Renal pelvis (tissue), 4 donors: ENCODE data around the gene MYL2. TPM values are rescaled to one million over a fixed set of nuclear protein-coding genes. Genes with fewer than 3 reads are reported as not detected.

Experiments
- DNase-seq: peaks from one replicate; pipeline ENCODE4 v3.0.0-alpha.2; 2013
- polyA plus RNA-seq, 3 donors: library from polyadenylated mRNA; unstranded; fragments of 120-200 nt; gene quantifications; one replicate each; pipeline ENCODE4 v1.2.1, GENCODE V29; 2013; ENCODE audit not compliant: insufficient read length in 3 of 3

The MYL2 gene
- polyA plus RNA-seq, 3 donors, result 0.47 TPM; not detected in 2

- DNase-seq, result no peak
These were observed 19.0 kb downstream of the MYL2 start for GRCh38 chr12:110901401-110901800.

- no peak for DNase-seq
These were observed 23.8 kb downstream of the MYL2 start for GRCh38 chr12:110896559-110896958.

- DNase-seq, result no peak
These were observed 26.4 kb downstream of the MYL2 start for GRCh38 chr12:110893956-110894355.

GRCh38 chr12:110889361-110889760, 31.0 kb downstream of the MYL2 start:
- no peak for DNase-seq

DNA sequence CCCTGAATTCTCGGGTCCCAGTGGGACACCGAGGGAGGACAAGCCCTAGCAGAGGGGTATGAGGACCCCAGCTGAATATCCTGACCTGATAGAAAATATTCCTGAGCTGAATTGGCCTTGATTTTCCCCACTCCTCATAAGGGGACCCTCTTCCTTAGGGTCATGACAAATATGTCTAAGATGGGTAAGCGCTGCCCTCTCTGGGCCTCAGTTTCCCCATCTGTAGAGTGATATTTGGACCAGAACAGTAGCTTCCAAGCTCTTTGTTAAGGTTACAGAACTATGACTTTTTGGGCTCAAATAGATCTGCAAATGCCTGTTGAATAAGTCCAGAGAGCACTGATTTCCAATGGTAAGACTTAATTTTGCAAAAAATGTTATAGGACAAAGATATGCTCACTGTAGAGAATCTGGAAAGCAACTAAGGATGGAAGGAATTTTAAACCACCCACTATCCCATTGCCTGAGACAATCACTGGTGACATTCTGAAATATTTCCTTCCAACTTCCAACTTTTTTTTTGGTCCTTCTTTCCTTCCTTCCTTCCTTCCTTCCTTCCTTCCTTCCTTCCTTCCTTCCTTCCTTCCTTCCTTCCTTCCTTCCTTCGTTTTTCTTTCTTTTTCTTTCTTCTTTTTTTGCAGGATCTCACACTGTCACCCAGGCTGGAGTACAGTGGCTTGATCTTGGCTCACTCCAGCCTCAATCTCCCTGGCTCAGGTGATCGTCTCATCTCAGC, 32.0 kb downstream of the MYL2 start:
- DNase-seq, result no peak

GRCh38 chr12:110885152-110885840, 35.1 kb downstream of the MYL2 start:
- no peak for DNase-seq

DNA sequence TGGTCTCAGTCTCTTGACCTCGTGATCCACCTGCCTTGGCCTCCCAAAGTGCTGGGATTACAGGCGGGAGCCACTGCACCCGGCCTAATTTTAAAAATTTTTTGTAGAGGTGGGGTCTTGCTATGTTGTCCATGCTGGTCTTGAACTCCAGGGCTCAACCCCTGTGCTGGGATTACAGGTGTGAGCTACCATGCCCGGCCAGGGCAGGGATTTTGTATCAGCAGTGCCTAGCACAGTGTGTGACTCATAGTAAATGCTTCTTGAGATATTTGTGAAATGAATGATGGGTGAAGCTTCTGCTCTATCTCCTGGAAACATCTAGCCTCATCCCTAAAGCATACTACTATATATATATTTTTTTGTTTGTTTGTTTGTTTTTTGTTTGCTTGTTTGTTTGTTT, 37.1 kb downstream of the MYL2 start:
- no peak for DNase-seq

DNA sequence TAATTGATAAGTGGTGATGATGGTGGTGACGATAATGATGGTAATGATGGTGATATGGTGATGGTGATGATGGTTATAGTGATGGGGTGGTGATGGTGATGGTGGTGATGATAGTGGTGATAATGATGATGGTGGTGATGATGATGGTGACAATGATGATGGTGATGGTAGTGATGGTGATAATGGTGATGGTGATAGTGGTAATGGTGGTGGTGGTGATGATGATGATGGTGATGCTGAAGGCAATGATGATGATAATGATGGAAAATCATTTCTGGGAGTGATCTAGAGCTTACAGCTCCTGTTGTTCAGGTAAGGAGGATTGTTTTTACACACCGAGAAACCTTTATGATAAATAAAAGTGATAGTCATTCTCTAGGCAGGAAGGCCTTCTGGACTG, 39.7 kb downstream of the MYL2 start:
- DNase-seq, result no peak

- no peak for DNase-seq
These were observed 45.6 kb downstream of the MYL2 start for GRCh38 chr12:110874781-110875180.

DNA sequence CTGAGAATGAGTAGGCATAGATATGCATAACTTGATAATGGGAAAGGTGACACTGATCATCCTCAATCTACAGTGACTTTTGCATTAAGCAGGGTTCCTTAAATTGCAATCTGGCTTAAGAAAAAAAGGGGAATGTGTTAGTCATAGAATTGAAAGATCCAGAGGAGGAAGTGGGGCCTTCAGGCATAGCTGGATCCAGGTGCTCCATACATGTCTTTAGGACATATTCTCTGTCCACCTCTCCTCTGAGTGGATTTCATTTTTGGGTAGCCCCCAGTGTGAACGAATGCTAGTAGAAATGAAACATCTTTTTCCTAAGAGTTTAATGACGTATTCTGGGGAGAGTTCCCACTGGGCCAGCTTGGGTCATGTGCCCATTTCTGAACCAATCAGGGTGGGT, 46.0 kb downstream of the MYL2 start:
- DNase-seq, result no peak

DNA sequence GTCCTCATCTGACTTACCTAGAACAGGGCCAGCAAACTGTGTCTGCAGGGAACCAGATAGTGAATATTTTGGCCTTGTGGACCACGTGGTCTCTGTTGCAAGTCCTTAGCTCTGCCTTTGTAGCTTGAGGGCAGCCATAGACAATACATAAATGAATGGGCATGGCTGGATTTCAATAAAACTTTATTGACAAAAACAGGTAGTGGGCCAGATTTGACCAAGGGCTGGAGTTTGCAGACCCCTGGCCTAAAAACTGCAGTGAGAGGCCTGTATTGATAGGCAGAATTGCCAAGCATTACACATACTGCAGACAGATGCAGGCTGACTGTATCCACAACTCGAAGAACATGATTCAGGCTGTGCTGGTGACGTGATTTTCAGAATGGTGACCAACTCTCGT, 48.3 kb downstream of the MYL2 start:
- no peak for DNase-seq

- no peak for DNase-seq
These were observed 50.6 kb downstream of the MYL2 start for GRCh38 chr12:110869803-110870202.

DNA sequence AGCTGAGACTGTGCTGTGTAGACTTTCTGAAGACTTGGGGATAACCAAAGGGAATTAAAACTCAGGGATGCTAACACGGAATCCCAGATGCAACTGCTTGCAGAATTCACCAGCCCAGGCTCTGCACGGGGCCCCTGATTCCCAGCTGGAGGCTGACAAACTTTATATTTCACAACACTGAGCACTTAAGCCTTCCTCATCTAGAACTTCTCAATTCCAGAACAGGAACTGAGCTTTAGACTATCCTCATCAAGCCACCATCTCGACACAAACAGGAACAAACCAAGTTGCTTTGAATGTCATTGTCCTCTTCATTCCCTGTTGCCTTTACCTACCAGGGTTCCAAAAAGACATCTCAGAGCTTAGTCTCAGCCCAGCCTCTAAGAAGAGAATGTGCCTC, 51.4 kb downstream of the MYL2 start:
- DNase-seq, result no peak

- no peak for DNase-seq
These were observed 54.9 kb downstream of the MYL2 start for GRCh38 chr12:110865521-110865920.

DNA sequence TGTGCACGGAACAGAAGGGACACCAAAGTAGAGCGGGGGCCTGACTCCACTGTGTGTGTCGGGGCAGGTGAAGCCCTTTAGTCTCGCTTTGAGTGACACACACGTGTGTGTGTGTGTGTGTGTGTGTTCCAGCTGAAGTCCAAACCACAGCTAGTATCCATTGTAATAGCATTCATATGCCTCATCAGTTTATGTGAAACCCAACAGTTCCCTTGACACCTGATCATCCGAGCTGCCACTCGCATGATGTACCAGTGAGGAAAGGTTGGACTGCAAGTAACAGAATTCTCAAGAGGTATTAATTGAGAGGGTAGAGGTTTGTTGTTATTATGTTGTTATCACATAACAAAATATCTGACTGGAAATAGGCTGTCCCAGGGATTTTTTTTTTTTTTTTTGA, 57.2 kb downstream of the MYL2 start:
- DNase-seq, result no peak

GRCh38 chr12:110862329-110862728, 58.0 kb downstream of the MYL2 start:
- DNase-seq, result no peak

DNA sequence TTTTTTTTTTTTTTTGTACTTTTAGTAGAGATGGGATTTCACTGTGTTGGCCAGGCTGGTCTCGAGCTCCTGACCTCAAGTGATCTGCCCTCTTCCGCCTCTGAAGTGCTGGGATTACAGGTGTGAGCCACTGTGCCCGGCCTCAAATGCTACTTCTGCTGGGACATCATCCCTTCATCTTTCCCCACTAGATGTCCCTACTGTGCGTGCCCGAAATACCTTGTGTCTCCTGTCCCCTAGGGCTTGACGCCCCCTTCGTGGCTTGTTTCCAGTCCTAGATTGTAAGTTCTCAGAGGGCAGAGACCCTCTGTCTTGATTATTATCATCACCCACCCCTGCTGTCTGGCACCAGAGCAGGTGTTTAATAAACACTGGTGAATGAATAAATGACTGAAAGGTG, 58.6 kb downstream of the MYL2 start:
- no peak for DNase-seq

Other genes starting within 250 kb of the MYL2 start
- 10 to 100 TPM in 1 of 3 donors, 1 to 10 TPM in 2; 9.8 to 10.2 (median 9.8) TPM for gene HVCN1, start 231.5 kb downstream of the MYL2 start, polyA plus RNA-seq
- gene PPP1CC, start 177.7 kb downstream of the MYL2 start, polyA plus RNA-seq, result 100 to 1,000 TPM; 165 to 175 (median 170) TPM
- gene CCDC63, start 73.6 kb downstream of the MYL2 start, polyA plus RNA-seq, result not detected
- 10 to 100 TPM in 1 of 3 donors, 1 to 10 TPM in 2; 8.4 to 10.3 (median 9.5) TPM for gene CUX2, start 113.6 kb upstream of the MYL2 start, polyA plus RNA-seq